ENCODE measurements around the gene NEK4.

DNA sequence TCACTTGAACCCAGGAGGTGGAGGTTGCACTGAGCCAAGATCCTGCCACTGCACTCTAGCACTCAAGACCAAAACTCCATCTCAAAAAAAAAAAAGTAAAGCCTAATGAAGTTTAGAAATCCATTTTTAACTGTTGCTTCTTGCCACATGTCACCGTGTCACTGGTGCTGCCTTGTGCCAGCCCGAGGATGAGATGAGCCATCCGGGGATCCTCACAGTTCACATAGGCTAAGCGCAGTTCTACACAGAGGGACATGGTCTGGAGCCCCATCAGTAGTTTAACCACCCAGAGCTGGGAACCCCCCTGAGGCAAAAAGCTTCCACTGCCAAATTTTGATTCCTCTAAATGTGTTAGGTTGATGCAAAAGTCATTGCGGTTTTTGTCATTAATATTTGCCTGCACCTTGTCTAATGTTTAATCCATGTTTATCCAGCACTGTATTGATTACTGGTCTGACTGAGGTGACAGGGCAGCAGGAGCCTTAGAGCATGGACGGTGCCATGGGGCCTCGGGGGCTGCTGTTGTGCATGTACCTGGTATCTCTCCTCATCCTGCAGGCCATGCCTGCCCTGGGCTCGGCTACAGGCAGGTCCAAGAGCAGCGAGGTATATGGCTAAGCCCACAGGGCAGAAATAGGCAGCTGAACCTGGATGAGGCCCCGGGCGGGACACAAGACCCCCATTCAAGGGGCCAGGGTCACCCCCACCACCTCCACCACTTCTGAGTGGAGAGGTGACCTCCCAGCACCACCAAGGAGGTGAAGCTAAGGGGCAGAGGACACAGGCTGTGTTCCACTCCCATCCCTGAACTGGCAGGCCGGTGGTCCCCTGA, 6.6 kb upstream of the NEK4 start, which contains the start of gene ITIH1:
- no peak for TF ChIP-seq POLR2A (IDR thresholded peaks at IDR 0.05)
- no peak for TF ChIP-seq CTCF (IDR thresholded peaks at IDR 0.05 in 4 of 5, conservative IDR thresholded peaks at IDR 0.05 in 1 of 5)
